Activated CD4-positive, CD25-positive, alpha-beta regulatory T cell treated with anti-CD3 and anti-CD28 coated beads, Interleukin-2, amount 50 U/mL, for 16 hours (primary cell): ENCODE measurements around the gene FBXO46.
"Not testable (repeated sequence)": the region's sequence is repeated elsewhere in the genome, so short reads cannot be mapped to it uniquely, and the experiment has no call there.

Source experiments
- DNase-seq: peaks from one replicate; pipeline ENCODE4 v3.0.0-alpha.2; 2020; ENCODE audit warnings: low read depth, low spot score

The FBXO46 gene

GRCh38 chr19:45766869-45767346 is 36.2 kb upstream of the FBXO46 start:
- no peak for DNase-seq

GRCh38 chr19:45766296-45766868 is 35.7 kb upstream of the FBXO46 start:
- no peak for DNase-seq

GRCh38 chr19:45765702-45766295 is 35.1 kb upstream of the FBXO46 start:
- no peak for DNase-seq

- no peak for DNase-seq
Observed at GRCh38 chr19:45764945-45765701, 34.4 kb upstream of the FBXO46 start.

- DNase-seq = no peak
Observed at GRCh38 chr19:45764475-45764874, 33.8 kb upstream of the FBXO46 start.

- no peak for DNase-seq
Observed at GRCh38 chr19:45763691-45764294, 33.1 kb upstream of the FBXO46 start.

- DNase-seq = no peak
Observed at GRCh38 chr19:45762870-45763631, 32.4 kb upstream of the FBXO46 start.

GRCh38 chr19:45761714-45762113 is 31.0 kb upstream of the FBXO46 start:
- DNase-seq = no peak

- DNase-seq = no peak
Observed at GRCh38 chr19:45758921-45759320, 28.2 kb upstream of the FBXO46 start.

GRCh38 chr19:45757695-45758094 is 27.0 kb upstream of the FBXO46 start:
- no peak for DNase-seq

- DNase-seq = no peak
Observed at GRCh38 chr19:45754323-45754722, 23.6 kb upstream of the FBXO46 start.

- DNase-seq = no peak
Observed at GRCh38 chr19:45753548-45753947, 22.9 kb upstream of the FBXO46 start.

GRCh38 chr19:45752639-45753038 is 21.9 kb upstream of the FBXO46 start:
- DNase-seq = no peak

- DNase-seq = not testable (repeated sequence)
Observed at GRCh38 chr19:45751483-45751882, 20.8 kb upstream of the FBXO46 start.

- DNase-seq = no peak
Observed at GRCh38 chr19:45747513-45747912, 16.8 kb upstream of the FBXO46 start.

- DNase-seq = no peak
Observed at GRCh38 chr19:45746866-45747265, 16.2 kb upstream of the FBXO46 start.

- DNase-seq = no peak
Observed at GRCh38 chr19:45745606-45746005, 14.9 kb upstream of the FBXO46 start.

GRCh38 chr19:45742969-45743368 is 12.3 kb upstream of the FBXO46 start:
- DNase-seq = no peak

GRCh38 chr19:45739498-45740439 is 9.1 kb upstream of the FBXO46 start:
- DNase-seq = no peak

- DNase-seq = no peak
Observed at GRCh38 chr19:45733160-45733810, 2.6 kb upstream of the FBXO46 start, which contains the start of gene MEIOSIN. Gene MEIOSIN (plus strand): TSS chr19:45733439. CDS start chr19:45735377, 1,938 bp downstream.
